GM10847 (cell line): ENCODE data around the gene STAT6.

Source experiments
- POLR2A ChIP-seq: IDR thresholded peaks from 2 replicates; pipeline ENCODE4 v1.6.1; 2011; ENCODE audit not compliant: insufficient read length; ENCODE audit errors: extremely low read depth

The STAT6 gene

GRCh38 chr12:57118711-57119271, 7.6 kb upstream of the STAT6 start:
- no peak for TF ChIP-seq POLR2A

- no peak for TF ChIP-seq POLR2A
Observed at GRCh38 chr12:57116580-57117281, 5.6 kb upstream of the STAT6 start.

- TF ChIP-seq POLR2A, result no peak
Observed at GRCh38 chr12:57112492-57113294, 1.5 kb upstream of the STAT6 start.

- no peak for TF ChIP-seq POLR2A
Observed at GRCh38 chr12:57110104-57111030, 795 bp downstream of the STAT6 start.

GRCh38 chr12:57109207-57110103, 1.7 kb downstream of the STAT6 start:
- TF ChIP-seq POLR2A, result no peak

- no peak for TF ChIP-seq POLR2A
Observed at GRCh38 chr12:57107456-57108155, 3.6 kb downstream of the STAT6 start.

- TF ChIP-seq POLR2A, result no peak
Observed at GRCh38 chr12:57106021-57106708, 5.0 kb downstream of the STAT6 start.

GRCh38 chr12:57105011-57105753, 6.0 kb downstream of the STAT6 start:
- peak; percentile 4 for TF ChIP-seq POLR2A

- TF ChIP-seq POLR2A, result no peak
Observed at GRCh38 chr12:57104292-57104910, 6.8 kb downstream of the STAT6 start.

GRCh38 chr12:57103856-57104255, 7.3 kb downstream of the STAT6 start:
- no peak for TF ChIP-seq POLR2A

- TF ChIP-seq POLR2A, result no peak
Observed at GRCh38 chr12:57101892-57102695, 9.1 kb downstream of the STAT6 start.

- no peak for TF ChIP-seq POLR2A
Observed at GRCh38 chr12:57099766-57100165, 11.4 kb downstream of the STAT6 start.
